ENCODE results near the gene CTAGE6.
"Not testable (repeated sequence)": the region's sequence is repeated elsewhere in the genome, so short reads cannot be mapped to it uniquely, and the experiment has no call there.

CTAGE6 gene

DNA sequence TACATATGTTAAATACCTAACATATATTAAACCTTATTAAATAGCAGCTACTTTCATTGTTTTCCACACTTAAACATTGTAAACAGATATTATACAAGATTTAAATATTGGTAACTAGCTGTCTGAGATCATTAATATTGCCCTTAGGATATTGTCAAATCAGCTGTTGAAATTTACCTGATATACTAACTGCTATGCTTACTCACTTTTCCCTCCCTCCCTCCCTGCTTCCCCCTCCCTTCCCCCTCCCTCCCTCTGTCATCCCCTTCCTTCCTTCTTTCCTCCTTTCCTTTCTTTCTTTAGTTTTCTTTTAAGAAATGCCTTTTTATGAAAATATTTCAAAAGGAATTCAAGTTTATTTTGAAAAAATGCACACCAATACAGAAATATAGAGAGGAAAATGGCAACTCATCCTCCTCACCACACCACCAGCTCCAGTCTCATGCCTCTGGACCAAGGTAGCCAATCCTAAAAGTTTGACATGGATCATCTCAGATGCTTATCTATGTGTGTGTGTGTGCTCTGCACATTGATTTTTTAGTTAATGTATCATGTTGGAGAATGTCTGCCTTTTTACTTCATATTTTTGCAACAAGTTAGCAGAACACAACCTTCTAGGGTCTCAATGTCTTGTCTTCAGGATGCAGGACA is 41.8 kb downstream of the CTAGE6 start:
- in situ Hi-C loops (cut with MboI; ENCODE audit: low sequenced_read_pairs) = not testable (repeated sequence)

DNA sequence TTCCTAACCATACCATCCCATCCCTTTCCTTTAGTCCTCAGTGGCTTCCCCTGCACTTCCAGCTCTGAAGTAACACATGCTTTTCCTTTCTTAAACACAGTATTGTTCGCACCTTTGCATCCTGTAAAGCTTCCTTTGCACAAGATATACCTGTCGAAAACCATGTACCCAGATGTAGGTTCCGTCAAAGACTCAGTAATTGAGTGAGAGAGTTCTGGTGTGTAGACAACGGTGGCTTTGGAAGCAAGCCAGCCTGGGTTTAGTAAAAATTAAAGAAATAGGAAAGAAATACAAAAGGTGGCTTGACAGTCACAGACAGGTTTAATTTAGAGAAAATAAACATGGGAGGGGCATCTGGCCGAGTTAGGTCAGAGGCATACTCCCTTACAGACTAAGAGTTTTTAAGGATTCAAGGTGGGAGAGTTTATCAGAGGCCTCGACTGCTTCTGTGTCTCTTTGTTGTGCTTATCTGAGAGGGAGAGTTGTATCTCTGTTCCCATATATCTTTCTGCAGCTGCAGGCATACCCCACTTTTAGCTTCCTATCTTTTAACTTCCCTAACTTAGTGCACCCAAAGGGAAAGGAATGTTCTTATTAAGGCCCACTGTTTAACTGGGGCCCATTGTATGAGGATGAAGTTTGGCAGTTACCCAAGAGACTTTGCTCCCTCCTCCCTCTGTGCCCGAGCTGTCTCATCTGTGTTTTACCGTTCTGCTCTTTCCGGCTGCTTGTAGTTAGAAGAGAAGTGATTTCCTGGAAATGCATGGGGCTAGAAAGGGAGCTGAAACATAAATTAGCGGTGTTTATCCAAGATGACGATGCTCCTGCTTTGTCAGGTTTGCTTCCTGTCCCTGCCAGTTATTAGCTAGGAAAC is 42.7 kb downstream of the CTAGE6 start:
- in situ Hi-C loops (cut with MboI; ENCODE audit: low sequenced_read_pairs) = not testable (repeated sequence)

DNA sequence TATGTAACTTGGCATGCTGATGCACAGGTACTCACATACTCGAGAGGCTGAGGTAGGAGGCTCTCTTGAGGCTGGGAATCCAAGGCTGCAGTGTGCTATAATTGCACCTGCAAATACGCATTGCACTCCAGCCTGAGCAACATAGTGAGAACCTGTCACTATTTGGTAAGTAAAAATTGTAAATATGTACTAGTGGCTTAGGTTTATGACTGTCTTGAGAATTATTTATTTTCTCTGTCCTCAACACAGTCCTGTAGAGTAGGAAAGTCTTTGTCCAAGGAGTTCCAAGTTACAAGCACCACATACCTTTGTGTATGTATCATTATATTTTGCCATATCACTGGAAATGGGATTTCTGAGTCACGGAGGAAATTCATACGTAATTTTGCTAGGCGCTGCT is 45.1 kb downstream of the CTAGE6 start:
- in situ Hi-C loops (cut with MboI; ENCODE audit: low sequenced_read_pairs) = not testable (repeated sequence)

DNA sequence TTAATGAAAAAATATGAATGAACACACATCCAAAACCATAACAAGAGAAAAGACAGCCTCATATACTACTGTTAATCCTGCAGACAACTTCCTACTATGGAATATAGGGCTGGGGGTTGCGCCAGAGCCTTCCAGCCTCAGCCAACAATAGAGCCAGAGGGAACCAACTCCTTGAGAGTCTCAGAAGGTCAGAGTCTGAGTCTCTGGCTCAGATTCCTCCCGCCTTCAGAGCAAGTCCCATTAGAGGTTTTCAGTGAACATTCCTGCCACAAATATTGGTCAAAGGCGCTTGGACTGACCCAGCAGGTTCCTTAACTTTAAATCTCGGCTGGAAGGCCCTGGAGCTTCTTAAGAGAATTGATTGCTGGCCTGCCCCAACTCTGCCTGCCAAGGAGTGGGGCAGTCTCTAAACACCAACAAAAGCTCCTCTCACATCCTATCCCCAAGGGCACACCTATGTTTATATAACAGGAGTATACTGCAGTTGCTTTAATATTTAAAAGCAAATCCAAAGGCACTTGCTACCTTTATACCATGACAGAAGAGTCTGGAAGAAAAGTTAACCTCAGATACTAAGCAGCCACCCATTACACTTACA is 45.7 kb downstream of the CTAGE6 start:
- in situ Hi-C loops (cut with MboI; ENCODE audit: low sequenced_read_pairs) = not testable (repeated sequence)

DNA sequence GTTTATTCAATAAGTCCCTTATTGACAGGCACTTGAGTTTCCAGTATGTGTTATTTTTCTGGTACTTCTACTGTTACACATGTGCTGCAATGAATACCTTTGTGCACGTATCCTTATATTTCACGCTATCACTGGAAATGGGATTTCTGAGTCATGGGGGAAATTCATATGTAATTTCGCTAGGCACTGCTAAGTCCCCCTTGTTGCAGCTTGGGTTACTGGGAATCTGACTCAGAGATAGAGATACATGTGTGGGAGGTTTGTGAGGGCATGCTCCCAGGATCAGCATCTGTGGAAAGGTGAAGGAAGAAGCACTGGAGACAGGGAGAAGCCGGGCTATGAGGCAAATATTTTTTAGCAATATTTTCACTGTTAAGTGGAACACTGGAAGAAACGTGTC is 47.6 kb downstream of the CTAGE6 start:
- in situ Hi-C loops (cut with MboI; ENCODE audit: low sequenced_read_pairs) = not testable (repeated sequence)

Data from HL-60/S4 (cell line).